GM20000 (cell line): Measurements from ENCODE around the gene NHERF2.

Experiments
- DNase-seq: peaks from one replicate; pipeline ENCODE4 v3.0.0; 2012; ENCODE audit warnings: low spot score
- CTCF ChIP-seq: IDR thresholded peaks from 2 replicates; pipeline ENCODE4 v1.5.1; 2012; ENCODE audit warnings: mild to moderate bottlenecking, control low read depth; ENCODE audit errors: extremely low read depth, missing control alignments

Gene NHERF2

DNA sequence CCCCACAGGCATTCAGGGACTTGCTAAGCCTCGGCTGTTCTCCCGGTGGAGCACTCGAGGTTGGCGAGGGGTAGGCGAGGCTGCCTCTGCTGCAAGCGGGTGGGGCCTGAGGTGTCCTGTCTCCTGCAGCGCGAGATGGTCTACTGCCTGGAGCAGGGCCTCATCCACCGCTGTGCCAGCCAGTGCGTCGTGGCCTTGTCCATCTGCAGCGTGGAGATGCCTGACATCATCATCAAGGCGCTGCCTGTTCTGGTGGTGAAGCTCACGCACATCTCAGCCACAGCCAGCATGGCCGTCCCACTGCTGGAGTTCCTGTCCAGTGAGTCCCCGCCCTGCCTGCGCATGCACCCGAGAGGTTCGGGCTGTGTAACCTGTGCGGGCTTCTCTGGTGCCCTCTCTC is 47.4 kb downstream of the NHERF2 start:
- no peak for TF ChIP-seq CTCF

DNA sequence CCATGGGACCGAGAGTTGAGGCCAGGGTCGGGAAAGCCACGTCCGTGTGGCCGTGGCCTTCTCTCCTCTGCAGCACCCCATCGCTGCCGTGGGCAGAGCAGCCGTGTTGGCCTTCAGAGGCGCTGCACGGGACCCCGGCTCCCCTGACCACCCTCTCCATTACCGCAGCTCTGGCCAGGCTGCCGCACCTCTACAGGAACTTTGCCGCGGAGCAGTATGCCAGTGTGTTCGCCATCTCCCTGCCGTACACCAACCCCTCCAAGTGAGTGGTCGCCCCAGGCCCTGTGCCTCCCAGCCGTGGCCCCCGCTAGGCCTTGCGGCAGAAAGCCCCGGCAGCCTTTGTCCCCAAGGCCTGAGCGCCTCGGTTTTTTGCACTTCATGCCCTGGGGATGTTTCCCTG is 48.9 kb downstream of the NHERF2 start:
- no peak for TF ChIP-seq CTCF
- no peak for DNase-seq

More for the DNA sequence above, 47.4 kb downstream of the NHERF2 start:
- no peak for DNase-seq

- DNase-seq = no peak
- no peak for TF ChIP-seq CTCF
Measured at GRCh38 chr16:2076072-2076865, 49.6 kb downstream of the NHERF2 start.

DNA sequence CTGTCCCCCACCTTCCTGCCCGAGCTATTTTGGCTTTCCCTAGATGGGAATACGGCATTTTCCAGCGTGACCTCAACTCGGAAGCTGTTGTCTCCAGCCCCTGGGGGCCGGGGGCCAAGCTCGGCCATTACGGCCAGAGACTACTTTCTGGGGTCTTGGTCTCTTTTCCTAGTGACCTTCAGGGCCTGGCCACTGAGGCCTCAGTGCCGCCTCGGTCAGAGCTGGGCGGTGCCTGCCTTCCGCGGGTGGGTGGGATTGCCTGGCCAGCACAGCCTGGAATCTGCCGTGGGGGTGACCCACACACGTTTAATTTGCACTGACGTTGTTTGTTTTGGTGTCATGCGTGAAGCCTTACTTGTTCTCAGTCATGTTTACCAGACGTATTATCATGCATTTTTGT is 50.3 kb downstream of the NHERF2 start:
- TF ChIP-seq CTCF = no peak
- DNase-seq = no peak

DNA sequence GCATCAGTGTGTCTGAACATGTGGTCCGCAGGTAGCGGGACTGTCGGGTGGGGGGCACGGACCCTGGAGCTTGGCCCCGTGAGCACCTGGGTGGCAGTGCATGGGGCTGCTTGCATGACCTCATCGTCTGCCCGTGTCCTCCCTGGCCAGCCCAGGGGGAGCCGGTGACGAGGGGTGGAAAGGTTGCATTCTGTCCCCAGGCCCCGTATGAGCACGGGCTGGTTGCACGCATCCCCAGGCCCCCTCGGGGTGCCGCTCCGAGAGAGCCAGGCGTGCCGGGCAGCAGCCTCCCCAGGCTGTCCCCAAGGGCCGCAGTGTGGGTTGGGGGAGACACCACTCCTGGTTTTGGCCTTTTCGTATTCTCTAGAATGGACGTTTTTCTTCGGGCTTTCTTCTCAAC is 51.0 kb downstream of the NHERF2 start:
- no peak for TF ChIP-seq CTCF
- no peak for DNase-seq

- no peak for DNase-seq
- TF ChIP-seq CTCF = no peak
Measured at GRCh38 chr16:2078096-2078495, 51.4 kb downstream of the NHERF2 start.

GRCh38 chr16:2078691-2079090 is 52.0 kb downstream of the NHERF2 start:
- no peak for DNase-seq
- TF ChIP-seq CTCF = no peak
